Peyer's patch (tissue), 4 donors: Measurements from ENCODE around the gene C1orf226.

ENCODE experiments used
- CTCF ChIP-seq, 6 experiments: fragments of 450-650 bp in 4 of 6; fragments of 200-600 bp in 2 of 6; sonication (generic) in 1 of 6; IDR thresholded peaks; one replicate each; pipeline ENCODE4 v1.5.1; 2017 to 2019; ENCODE audit warnings: antibody characterized with exemption in 6 of 6, mild to moderate bottlenecking in 3 of 6, moderate library complexity in 1 of 6
- POLR2A ChIP-seq, 2 donors: fragments of 450-650 bp; IDR thresholded peaks; one replicate each; pipeline ENCODE4 v1.5.1; 2017; ENCODE audit warnings: antibody characterized with exemption in 2 of 2, mild to moderate bottlenecking in 2 of 2, moderate library complexity in 2 of 2

GRCh38 chr1:162367772-162368171 is 13.8 kb upstream of the C1orf226 start:
- TF ChIP-seq POLR2A (IDR thresholded peaks at IDR 0.05) (no peak), CTCF (IDR thresholded peaks at IDR 0.05) (no peak)
